Fibroblast of villous mesenchyme (primary cell): ENCODE results near the gene GPR161. TPM values are rescaled to one million over a fixed set of nuclear protein-coding genes. Genes with fewer than 3 reads are reported as not detected.
"Not testable (repeated sequence)": the region's sequence is repeated elsewhere in the genome, so short reads cannot be mapped to it uniquely, and the experiment has no call there.

Source experiments
- DNase-seq: peaks from one replicate; pipeline ENCODE4 v3.0.0-alpha.2; 2010; ENCODE audit warnings: low read depth
- H3K4me3 ChIP-seq: 2 replicates; pipeline ENCODE4 v1.5.1; 2011; ENCODE audit warnings: low read depth, mild to moderate bottlenecking, low read length
- CTCF ChIP-seq: IDR thresholded peaks from 2 replicates; pipeline ENCODE4 v1.5.1; 2012; ENCODE audit warnings: low read depth, mild to moderate bottlenecking, low read length; ENCODE audit not compliant: insufficient read depth
- total RNA-seq: library from RNA; depleted of rRNA; stranded (reverse); fragments of >200 nt; gene quantifications from 2 replicates; pipeline ENCODE4 v1.2.3, GENCODE V29; 2012

Gene GPR161
- total RNA-seq, 1 donor = 13.0 TPM

GRCh38 chr1:168064216-168064615 lies 72.5 kb downstream of the GPR161 start:
- no peak overlapping the region for H3K4me3 ChIP-seq
- no peak for DNase-seq
- no peak for TF ChIP-seq CTCF

DNA sequence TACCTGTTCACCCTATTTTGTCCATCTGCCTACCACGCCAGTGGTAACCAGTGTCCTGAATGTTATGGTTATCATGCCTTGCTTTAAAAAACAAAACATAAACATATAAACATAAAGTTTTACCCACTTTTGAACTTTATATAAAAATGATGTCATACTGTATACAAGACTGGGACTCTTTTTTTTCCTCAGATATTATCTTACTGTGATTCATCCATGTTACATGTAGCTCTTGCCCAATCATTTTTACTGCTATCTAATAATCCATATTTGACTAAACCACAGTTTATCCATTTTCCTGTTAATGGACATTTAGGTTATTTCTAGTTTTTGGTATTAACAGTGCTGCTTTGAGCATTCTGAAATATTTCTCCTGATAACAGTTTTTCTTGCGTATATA lies 78.8 kb downstream of the GPR161 start:
- no peak overlapping the region for H3K4me3 ChIP-seq
- DNase-seq = peak; percentile 62
- TF ChIP-seq CTCF = no peak

GRCh38 chr1:168057355-168057754 lies 79.4 kb downstream of the GPR161 start:
- no peak overlapping the region for H3K4me3 ChIP-seq
- TF ChIP-seq CTCF = no peak
- DNase-seq = no peak

- H3K4me3 ChIP-seq, DNase-seq: not testable (repeated sequence)
Observed at GRCh38 chr1:168056152-168056551, 80.6 kb downstream of the GPR161 start.

DNA sequence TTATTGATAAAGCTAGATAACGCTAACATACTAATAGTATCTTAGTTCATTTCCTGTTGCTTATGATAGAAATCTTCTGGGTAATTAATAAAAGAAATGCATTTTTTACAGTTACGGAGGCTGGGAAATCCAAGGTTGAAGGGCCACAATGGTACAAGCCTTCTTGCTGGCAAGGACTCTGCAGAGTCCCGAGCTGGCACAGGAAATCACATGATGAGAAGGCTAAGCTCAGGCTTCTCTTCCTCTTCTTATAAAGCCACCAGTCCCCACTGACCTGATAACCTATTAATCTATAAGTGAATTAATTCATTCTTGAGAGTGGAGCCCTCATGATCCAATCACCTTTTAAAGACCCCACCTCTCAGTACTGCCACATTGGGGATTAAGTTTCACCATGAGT lies 82.6 kb downstream of the GPR161 start:
- TF ChIP-seq CTCF = no peak

DNA sequence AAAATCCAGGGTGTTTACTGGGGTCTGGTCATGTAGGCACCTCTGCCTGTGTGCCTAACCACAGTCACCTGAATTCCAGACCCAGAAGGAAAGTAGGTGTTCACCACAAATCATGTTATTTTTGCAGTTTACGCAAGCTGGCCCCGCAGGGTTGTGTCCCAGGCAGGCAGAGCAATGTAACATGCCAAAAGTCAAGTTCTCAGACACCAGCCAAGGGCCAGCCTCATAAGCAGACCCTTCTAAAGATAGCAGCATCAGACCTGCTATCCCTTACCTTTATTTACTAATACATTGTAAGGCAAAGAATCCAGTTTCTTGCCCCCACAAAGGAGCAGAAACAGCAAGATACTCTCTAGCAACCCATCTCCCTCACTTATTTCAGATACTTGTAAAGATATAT lies 83.0 kb downstream of the GPR161 start:
- DNase-seq = no peak
- no peak overlapping the region for H3K4me3 ChIP-seq
- no peak for TF ChIP-seq CTCF

More for the DNA sequence above, 82.6 kb downstream of the GPR161 start:
- no peak overlapping the region for H3K4me3 ChIP-seq
- no peak for DNase-seq

- no peak overlapping the region for H3K4me3 ChIP-seq
- no peak for DNase-seq
- TF ChIP-seq CTCF = no peak
Observed at GRCh38 chr1:168050880-168051279, 85.8 kb downstream of the GPR161 start.
